SH-SY5Y (cell line): Measurements from ENCODE around the gene CAMTA1.

Experiments used
- GATA2 ChIP-seq: IDR thresholded peaks from 2 replicates; pipeline ENCODE4 v1.6.1; 2011; ENCODE audit warnings: mild to moderate bottlenecking, low read depth, low read length
- GATA3 ChIP-seq: IDR thresholded peaks from 2 replicates; pipeline ENCODE4 v1.6.1; 2011; ENCODE audit warnings: low read depth, mild to moderate bottlenecking, low read length, moderate library complexity

Gene CAMTA1

GRCh38 chr1:6815726-6816125 lies 30.5 kb downstream of the CAMTA1 start:
- TF ChIP-seq GATA3 (no peak), GATA2 (no peak)

DNA sequence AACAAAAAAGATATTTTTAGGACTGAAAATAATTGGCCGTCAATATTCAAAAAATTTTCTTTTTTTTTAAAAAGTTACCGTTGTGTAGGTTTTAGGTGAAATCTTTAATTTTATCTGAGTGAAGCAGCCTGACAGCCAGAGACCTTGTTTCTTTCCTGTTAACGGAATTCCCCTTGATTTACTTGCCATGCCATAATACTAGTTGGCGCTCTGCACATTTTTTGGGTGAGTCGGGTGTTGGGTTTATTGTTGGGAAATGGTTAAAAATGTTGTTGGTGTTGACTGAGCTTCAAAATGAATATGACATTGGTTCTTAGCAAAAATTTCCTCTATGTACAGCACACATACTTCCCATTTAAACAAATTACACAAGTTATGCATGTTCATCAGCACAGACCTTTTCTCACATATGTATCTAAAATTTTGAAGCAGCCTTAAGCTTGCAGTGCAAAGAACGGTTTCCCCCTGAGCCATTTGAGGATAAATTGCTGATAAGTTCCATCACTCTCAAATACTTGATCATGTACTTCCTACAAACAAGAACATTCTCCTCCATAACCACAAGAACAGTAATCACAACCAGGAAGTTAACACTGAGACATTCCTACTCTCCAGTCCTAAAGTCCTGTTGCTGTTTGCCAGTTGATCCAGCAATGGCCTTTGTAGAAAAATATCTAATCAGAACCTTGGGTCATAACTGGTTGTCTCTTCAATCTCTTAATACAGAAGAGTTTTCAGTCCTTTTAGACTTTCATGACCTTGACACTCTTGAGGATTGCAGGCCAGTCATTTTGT lies 34.2 kb downstream of the CAMTA1 start:
- TF ChIP-seq GATA3: no peak
- TF ChIP-seq GATA2: no peak

GRCh38 chr1:6820899-6821298 lies 35.6 kb downstream of the CAMTA1 start:
- TF ChIP-seq GATA3 (no peak), GATA2 (no peak)

GRCh38 chr1:6822530-6823359 lies 37.5 kb downstream of the CAMTA1 start:
- TF ChIP-seq GATA2 (no peak), GATA3 (no peak)

GRCh38 chr1:6823793-6824192 lies 38.5 kb downstream of the CAMTA1 start:
- TF ChIP-seq GATA3 (no peak), GATA2 (no peak)

DNA sequence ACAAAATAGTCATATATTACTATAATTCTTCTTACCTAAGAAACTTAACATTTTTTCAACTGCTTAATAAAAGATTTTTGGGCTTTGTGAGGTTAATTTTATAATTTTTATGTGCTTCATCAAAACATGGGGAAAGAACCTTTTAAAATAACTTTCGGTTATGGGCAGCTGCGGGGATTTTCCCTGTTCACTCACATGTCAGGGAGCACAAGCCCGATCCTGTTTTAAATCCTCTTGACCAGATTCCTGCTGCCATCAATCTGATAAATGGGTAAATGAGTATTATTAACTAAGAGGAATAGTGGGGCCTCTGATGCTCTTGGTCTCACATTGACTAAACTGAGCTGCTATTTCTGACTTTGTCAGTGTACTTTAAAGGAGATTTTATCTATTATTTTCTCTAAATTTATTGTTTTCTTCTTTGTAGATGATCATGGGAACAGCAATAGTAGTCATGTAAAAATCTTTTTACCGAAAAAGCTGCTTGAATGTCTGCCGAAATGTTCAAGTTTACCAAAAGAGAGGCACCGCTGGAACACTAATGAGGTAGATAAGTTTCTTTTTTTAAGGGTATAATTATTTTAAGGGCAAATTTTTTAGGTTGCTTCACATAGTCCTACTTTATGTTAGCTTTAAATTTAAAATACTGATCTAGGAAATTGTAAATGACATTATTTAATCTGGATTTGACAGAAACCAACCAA lies 39.6 kb downstream of the CAMTA1 start:
- TF ChIP-seq GATA3 (no peak), GATA2 (no peak)

DNA sequence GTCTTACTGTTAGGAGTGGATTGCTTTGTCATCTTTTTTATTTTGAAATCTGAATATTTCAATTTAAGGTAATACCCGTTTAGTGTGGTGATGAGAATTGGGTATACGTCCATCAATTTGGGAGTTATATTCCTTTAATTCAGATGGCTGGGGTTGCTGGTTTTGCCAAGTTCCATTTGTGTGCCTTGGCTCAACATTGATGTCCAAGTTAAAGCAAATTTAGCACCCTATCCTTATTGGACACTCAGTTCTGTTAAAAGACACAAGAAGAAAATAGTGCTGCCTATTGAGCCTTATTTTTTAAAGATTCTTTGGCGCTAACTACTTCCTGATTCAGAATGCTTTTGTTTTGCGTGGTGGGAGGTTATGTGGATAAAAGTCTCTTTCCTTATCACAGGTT lies 40.6 kb downstream of the CAMTA1 start:
- TF ChIP-seq GATA3: no peak
- TF ChIP-seq GATA2: no peak

GRCh38 chr1:6827079-6827478 lies 41.8 kb downstream of the CAMTA1 start:
- TF ChIP-seq GATA2: no peak
- TF ChIP-seq GATA3: no peak

DNA sequence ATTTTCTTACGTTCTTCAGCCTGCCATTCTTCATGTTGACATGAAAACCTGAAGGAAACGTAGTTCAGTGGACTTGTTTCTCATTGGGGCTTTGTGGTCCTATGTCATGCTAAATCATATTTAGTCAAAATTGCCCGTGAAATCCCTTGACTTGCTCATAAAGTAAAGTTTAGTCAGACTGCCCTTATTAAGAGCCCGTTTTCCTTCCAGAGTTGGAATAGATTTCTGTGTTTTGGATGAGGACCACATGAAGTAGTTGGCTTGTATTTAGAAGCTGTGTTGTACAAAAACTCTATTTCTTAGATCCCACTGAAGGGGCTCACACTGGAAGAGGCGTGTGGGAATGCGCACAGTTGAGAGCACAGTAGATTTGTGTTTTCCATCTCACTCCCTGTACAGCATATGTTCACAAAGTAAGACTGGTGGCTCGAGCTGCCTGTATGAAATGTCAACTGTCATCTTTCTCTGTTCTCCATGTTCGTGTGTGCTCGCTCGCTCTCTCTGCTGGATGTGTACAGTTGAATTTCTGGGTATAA lies 42.4 kb downstream of the CAMTA1 start:
- TF ChIP-seq GATA3 (no peak), GATA2 (no peak)

DNA sequence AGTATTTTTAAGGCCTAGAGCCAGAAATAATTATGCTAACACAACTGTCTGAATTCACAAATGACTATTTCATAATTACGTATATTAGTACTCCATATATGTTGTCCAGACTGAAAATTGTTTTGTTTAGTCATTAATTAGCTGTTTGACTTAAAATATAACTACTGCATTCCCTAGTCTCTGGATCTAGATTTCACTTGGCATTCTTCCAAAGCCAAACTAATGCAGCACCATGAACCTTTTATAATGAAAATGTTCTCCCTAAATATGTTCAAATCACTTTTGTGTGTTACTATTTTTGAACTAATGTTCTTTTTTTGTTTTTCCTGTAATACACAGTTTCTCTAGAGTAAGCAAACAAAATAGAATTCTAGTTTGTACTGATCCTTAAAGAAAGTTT lies 46.1 kb downstream of the CAMTA1 start:
- TF ChIP-seq GATA2: no peak
- no peak for TF ChIP-seq GATA3

GRCh38 chr1:6832531-6833188 lies 47.4 kb downstream of the CAMTA1 start:
- TF ChIP-seq GATA2 (no peak), GATA3 (no peak)

DNA sequence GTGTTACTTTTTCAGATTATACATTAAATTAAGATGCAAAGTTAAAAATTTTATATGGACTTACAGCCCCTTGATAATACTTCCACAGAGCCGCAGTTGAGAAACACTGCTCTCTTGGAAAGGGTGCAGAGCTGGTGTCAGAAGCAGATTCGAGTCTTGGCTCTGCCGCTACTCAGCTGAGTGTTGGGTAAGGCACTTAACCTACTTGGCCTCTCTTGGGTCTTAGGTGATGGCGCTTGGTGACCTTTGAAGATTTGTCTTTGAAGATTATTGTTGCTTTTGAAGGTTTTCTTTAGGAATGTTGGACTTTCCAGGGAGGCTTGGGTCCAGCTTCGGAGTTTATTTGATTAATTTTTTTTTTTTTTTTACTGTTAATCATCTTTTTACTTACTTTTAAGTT lies 48.5 kb downstream of the CAMTA1 start:
- TF ChIP-seq GATA2 (no peak), GATA3 (no peak)

DNA sequence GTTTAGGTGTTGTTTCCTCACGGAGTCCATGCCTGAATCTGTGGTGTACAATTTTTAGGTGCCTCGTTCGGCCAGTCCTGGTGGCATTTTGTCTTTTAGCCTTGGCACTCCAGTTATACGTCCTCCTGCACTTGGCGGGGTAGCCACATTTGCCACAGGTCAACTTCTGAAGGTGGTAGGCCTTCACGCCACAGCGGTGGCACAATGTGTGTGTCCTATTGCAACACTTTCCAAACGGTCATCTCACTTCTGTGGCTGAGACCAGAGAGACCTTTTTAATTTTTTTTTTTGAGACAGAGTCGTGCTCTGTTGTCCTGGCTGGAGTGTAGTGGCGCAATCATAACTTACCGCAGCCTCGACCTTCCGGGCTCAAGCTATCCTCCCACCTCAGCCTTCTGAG lies 49.1 kb downstream of the CAMTA1 start:
- TF ChIP-seq GATA2 (no peak), GATA3 (no peak)

GRCh38 chr1:6835139-6835538 lies 49.9 kb downstream of the CAMTA1 start:
- no peak for TF ChIP-seq GATA2
- no peak for TF ChIP-seq GATA3

GRCh38 chr1:6842301-6842700 lies 57.0 kb downstream of the CAMTA1 start:
- TF ChIP-seq GATA2: no peak
- TF ChIP-seq GATA3: no peak
